HEK293T (cell line): ENCODE results near the gene XAGE1B.
"Not testable (repeated sequence)": the region's sequence is repeated elsewhere in the genome, so short reads cannot be mapped to it uniquely, and the experiment has no call there.

Experiments
- CTCF ChIA-PET: fragments of 350-600 bp; formaldehyde crosslinking; extraction: SDS; loops from one replicate; lab custom pipeline; 2021; ENCODE audit warnings: antibody characterized with exemption, inconsistent platforms; lab: Yijun Ruan, JAX
- POLR2A ChIA-PET: fragments of 350-600 bp; formaldehyde crosslinking; extraction: SDS; loops from one replicate; lab custom pipeline; 2020; ENCODE audit warnings: antibody characterized with exemption, inconsistent platforms; lab: Yijun Ruan, JAX
- DNase-seq: peaks from one replicate; pipeline ENCODE4 v3.0.0; 2012; ENCODE audit warnings: mixed read lengths; ENCODE audit errors: extremely low spot score
- ARNT ChIP-seq: fragments of 450-650 bp; IDR thresholded peaks from 2 replicates; pipeline ENCODE4 v1.6.1; 2017; ENCODE audit warnings: mild to moderate bottlenecking
- BHLHE40 ChIP-seq: fragments of 450-650 bp; IDR thresholded peaks from 2 replicates; pipeline ENCODE4 v1.6.1; 2016; ENCODE audit warnings: mild to moderate bottlenecking, moderate library complexity, borderline replicate concordance
- CTBP1 ChIP-seq: fragments of 450-650 bp; IDR thresholded peaks from 2 replicates; pipeline ENCODE4 v1.6.1; 2016; ENCODE audit warnings: borderline replicate concordance
- ELF4 ChIP-seq: fragments of 450-650 bp; IDR thresholded peaks from 2 replicates; pipeline ENCODE4 v1.6.1; 2017; ENCODE audit warnings: antibody characterized with exemption
- FOXA1 ChIP-seq: fragments of 450-650 bp; IDR thresholded peaks from 2 replicates; pipeline ENCODE4 v1.6.1; 2016; ENCODE audit warnings: mild to moderate bottlenecking
- FOXK2 ChIP-seq: fragments of 450-650 bp; IDR thresholded peaks from 2 replicates; pipeline ENCODE4 v1.6.1; 2016; ENCODE audit warnings: mild to moderate bottlenecking
- FOXM1 ChIP-seq: fragments of 450-650 bp; IDR thresholded peaks from 2 replicates; pipeline ENCODE4 v1.6.1; 2017; ENCODE audit warnings: mild to moderate bottlenecking, borderline replicate concordance
- HDGF ChIP-seq: fragments of 450-650 bp; IDR thresholded peaks from 2 replicates; pipeline ENCODE4 v1.6.1; 2017; ENCODE audit warnings: antibody characterized with exemption, borderline replicate concordance
- L3MBTL2 ChIP-seq: fragments of 450-650 bp; conservative IDR thresholded peaks from 2 replicates; pipeline ENCODE4 v1.6.1; 2016; ENCODE audit warnings: mild to moderate bottlenecking
- LEF1 ChIP-seq: fragments of 450-650 bp; IDR thresholded peaks from 2 replicates; pipeline ENCODE4 v1.6.1; 2017; ENCODE audit warnings: mild to moderate bottlenecking, borderline replicate concordance
- NFRKB ChIP-seq: fragments of 450-650 bp; IDR thresholded peaks from 2 replicates; pipeline ENCODE4 v1.6.1; 2016; ENCODE audit warnings: mild to moderate bottlenecking, moderate library complexity
- PKNOX1 ChIP-seq: fragments of 450-650 bp; IDR thresholded peaks from 2 replicates; pipeline ENCODE4 v1.6.1; 2016
- SP1 ChIP-seq: fragments of 450-650 bp; IDR thresholded peaks from 2 replicates; pipeline ENCODE4 v1.6.1; 2017
- SUZ12 ChIP-seq: fragments of 450-650 bp; IDR thresholded peaks from 2 replicates; pipeline ENCODE4 v1.6.1; 2016; ENCODE audit warnings: mild to moderate bottlenecking
- TARDBP ChIP-seq: fragments of 450-650 bp; IDR thresholded peaks from 2 replicates; pipeline ENCODE4 v1.6.1; 2016
- ZNF384 ChIP-seq: fragments of 450-650 bp; IDR thresholded peaks from 2 replicates; pipeline ENCODE4 v1.6.1; 2016

XAGE1B gene

GRCh38 chrX:52542311-52542710 lies 25.4 kb upstream of the XAGE1B start:
- ChIA-PET CTCF (no interaction called here), POLR2A (no interaction called here)
- no peak for TF ChIP-seq HDGF
- no peak for TF ChIP-seq FOXM1
- no peak for TF ChIP-seq BHLHE40
- no peak for TF ChIP-seq ARNT
- TF ChIP-seq SUZ12 = no peak
- TF ChIP-seq ZNF384 = no peak
- TF ChIP-seq FOXA1 = no peak
- TF ChIP-seq CTBP1 = no peak
- no peak for TF ChIP-seq TARDBP
- TF ChIP-seq LEF1 = no peak
- no peak for TF ChIP-seq L3MBTL2
- no peak for TF ChIP-seq PKNOX1
- no peak for TF ChIP-seq FOXK2
- no peak for TF ChIP-seq SP1
- no peak for TF ChIP-seq NFRKB
- no peak for TF ChIP-seq ELF4
- DNase-seq = no peak

GRCh38 chrX:52541051-52541450 lies 24.2 kb upstream of the XAGE1B start:
- DNase-seq, POLR2A ChIA-PET, CTCF ChIA-PET: not testable (repeated sequence)

- POLR2A ChIA-PET = not testable (repeated sequence)
Observed at GRCh38 chrX:52516110-52516986, 515 bp downstream of the XAGE1B start.

GRCh38 chrX:52511126-52511525 lies 5.7 kb downstream of the XAGE1B start:
- CTCF ChIA-PET, DNase-seq, POLR2A ChIA-PET: not testable (repeated sequence)

More at GRCh38 chrX:52516110-52516986, 515 bp downstream of the XAGE1B start:
- DNase-seq, CTCF ChIA-PET: not testable (repeated sequence)

- CTCF ChIA-PET = no interaction called here
- DNase-seq = no peak
- TF ChIP-seq BHLHE40 (no peak), FOXK2 (no peak), ELF4 (no peak), PKNOX1 (no peak), LEF1 (no peak), HDGF (no peak), ARNT (no peak), TARDBP (no peak)
- POLR2A ChIA-PET = no interaction called here
Observed at GRCh38 chrX:52509916-52510315, 6.9 kb downstream of the XAGE1B start.

GRCh38 chrX:52507331-52507730 lies 9.5 kb downstream of the XAGE1B start:
- TF ChIP-seq FOXA1 (no peak), ARNT (no peak), ZNF384 (no peak), SUZ12 (no peak), LEF1 (no peak), TARDBP (no peak), SP1 (no peak), BHLHE40 (no peak), HDGF (no peak), ELF4 (no peak), FOXK2 (no peak), PKNOX1 (no peak), FOXM1 (no peak), NFRKB (no peak), CTBP1 (no peak), L3MBTL2 (no peak)
- ChIA-PET CTCF (no interaction called here), POLR2A (no interaction called here)
- no peak for DNase-seq

GRCh38 chrX:52504551-52504950 lies 12.3 kb downstream of the XAGE1B start:
- ChIA-PET POLR2A (no interaction called here), CTCF (no interaction called here)
- DNase-seq = no peak
- TF ChIP-seq SUZ12 (no peak), ARNT (no peak), TARDBP (no peak), ZNF384 (no peak), FOXK2 (no peak), ELF4 (no peak), L3MBTL2 (no peak), HDGF (no peak), PKNOX1 (no peak), FOXA1 (no peak), LEF1 (no peak), NFRKB (no peak), FOXM1 (no peak)

- POLR2A ChIA-PET, CTCF ChIA-PET, DNase-seq: not testable (repeated sequence)
Observed at GRCh38 chrX:52501362-52501761, 15.5 kb downstream of the XAGE1B start.

GRCh38 chrX:52496419-52496772 lies 20.5 kb downstream of the XAGE1B start:
- CTCF ChIA-PET, DNase-seq, POLR2A ChIA-PET: not testable (repeated sequence)

- POLR2A ChIA-PET, DNase-seq, CTCF ChIA-PET: not testable (repeated sequence)
Observed at GRCh38 chrX:52495545-52496418, 21.1 kb downstream of the XAGE1B start, which contains the start of gene XAGE1A. TSS of gene XAGE1A (plus strand) at chrX:52495808. CDS start at chrX:52497362, 1,554 bp downstream.
